ENCODE results near the gene SIN3B.
"Not testable (repeated sequence)": the region's sequence is repeated elsewhere in the genome, so short reads cannot be mapped to it uniquely, and the experiment has no call there.

The SIN3B gene

GRCh38 chr19:16829010-16829821 is at the start of gene SIN3B:
Gene SIN3B (plus strand): TSS chr19:16829398. CDS start chr19:16829421, 23 bp downstream.
- peak; percentile 74 for DNase-seq (ENCODE audit: insufficient read length, low spot score)
- no peak for FAIRE-seq
- peak; percentile 87 for TF ChIP-seq POLR2A (IDR thresholded peaks at IDR 0.05; ENCODE audit: low read depth, low read length)

DNA sequence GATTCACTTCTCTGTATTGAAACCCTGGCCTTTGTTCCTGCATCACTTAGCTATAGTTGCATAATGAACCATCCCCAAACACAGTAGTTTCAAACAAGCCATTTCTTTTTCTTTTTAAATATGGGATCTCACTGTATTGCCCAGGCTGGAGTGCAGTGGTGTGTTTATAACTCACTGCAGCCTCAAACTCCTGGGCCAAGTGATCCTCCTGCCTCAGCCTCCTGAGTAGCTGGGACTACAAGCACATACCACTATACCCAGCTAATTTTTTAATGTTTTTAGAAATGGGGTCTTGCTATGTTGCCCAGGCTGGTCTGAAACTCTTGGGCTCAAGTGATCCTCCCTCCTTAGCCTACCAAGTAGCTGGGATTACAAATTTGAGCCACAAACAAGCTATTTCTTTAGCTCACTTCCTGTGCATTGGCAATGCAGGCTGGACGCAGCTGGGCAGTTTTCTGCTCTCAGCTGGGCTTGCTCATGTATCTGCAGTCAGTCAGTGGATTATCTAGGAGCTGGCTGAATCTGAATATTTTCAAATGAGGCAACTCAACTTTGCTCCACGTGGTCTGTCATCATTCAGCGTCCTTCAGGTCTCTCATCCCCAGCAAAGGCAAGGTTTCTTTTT is 49.5 kb upstream of the SIN3B start:
- DNase-seq (ENCODE audit: insufficient read length, low spot score) = no peak
- no peak for FAIRE-seq
- no peak for TF ChIP-seq POLR2A (IDR thresholded peaks at IDR 0.05; ENCODE audit: low read depth, low read length)

GRCh38 chr19:16782719-16783118 is 46.5 kb upstream of the SIN3B start:
- DNase-seq (ENCODE audit: insufficient read length, low spot score) (no peak), FAIRE-seq (no peak)
- no peak for TF ChIP-seq POLR2A (IDR thresholded peaks at IDR 0.05; ENCODE audit: low read depth, low read length)

- FAIRE-seq = no peak
- TF ChIP-seq POLR2A (IDR thresholded peaks at IDR 0.05; ENCODE audit: low read depth, low read length) = no peak
- no peak for DNase-seq (ENCODE audit: insufficient read length, low spot score)
These were observed 40.7 kb upstream of the SIN3B start for GRCh38 chr19:16788479-16788878.

DNA sequence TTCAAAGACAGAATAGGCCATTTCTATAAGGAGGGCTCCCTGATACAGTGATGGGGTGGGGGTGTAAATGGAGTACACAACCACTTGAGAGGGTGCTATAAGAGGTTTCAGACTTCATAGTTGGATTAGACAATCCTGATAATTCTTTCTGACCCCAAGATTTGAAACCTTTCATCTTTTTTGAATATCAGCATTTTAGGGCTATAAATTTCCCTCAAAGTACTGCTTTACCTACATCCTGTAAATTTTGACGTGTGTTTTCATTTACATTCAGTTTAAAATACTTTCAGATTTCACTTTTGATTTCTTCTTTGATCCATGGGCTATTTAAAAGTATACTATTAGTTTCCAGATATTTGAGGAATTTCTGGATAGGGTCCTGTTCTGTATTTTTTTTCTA is 40.0 kb upstream of the SIN3B start:
- TF ChIP-seq POLR2A (IDR thresholded peaks at IDR 0.05; ENCODE audit: low read depth, low read length) = no peak
- FAIRE-seq (no peak), DNase-seq (ENCODE audit: insufficient read length, low spot score) (no peak)

DNA sequence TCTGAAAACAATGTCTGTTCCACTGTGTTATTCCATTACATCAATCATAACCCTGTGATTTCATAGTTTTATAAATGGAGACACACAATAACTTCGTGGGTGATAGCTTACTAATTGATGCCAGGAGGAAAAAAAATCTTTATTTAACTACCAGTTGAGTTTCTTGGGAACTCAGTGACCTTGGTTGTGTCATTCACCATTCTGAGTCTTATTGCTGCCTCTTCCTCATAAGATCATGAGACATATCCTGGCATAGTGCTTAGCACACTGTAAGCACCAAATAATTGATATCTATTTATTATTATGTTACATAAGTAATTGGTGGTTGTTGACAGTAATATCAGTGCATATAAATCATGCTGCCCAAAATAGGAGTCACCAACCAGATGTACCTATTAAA is 39.1 kb upstream of the SIN3B start:
- DNase-seq (ENCODE audit: insufficient read length, low spot score) (no peak), FAIRE-seq (no peak)

GRCh38 chr19:16791942-16792341 is 37.3 kb upstream of the SIN3B start:
- DNase-seq (ENCODE audit: insufficient read length, low spot score) (no peak), FAIRE-seq (no peak)
- no peak for TF ChIP-seq POLR2A (IDR thresholded peaks at IDR 0.05; ENCODE audit: low read depth, low read length)

More for the DNA sequence above, 39.1 kb upstream of the SIN3B start:
- TF ChIP-seq POLR2A (IDR thresholded peaks at IDR 0.05; ENCODE audit: low read depth, low read length) = no peak

DNA sequence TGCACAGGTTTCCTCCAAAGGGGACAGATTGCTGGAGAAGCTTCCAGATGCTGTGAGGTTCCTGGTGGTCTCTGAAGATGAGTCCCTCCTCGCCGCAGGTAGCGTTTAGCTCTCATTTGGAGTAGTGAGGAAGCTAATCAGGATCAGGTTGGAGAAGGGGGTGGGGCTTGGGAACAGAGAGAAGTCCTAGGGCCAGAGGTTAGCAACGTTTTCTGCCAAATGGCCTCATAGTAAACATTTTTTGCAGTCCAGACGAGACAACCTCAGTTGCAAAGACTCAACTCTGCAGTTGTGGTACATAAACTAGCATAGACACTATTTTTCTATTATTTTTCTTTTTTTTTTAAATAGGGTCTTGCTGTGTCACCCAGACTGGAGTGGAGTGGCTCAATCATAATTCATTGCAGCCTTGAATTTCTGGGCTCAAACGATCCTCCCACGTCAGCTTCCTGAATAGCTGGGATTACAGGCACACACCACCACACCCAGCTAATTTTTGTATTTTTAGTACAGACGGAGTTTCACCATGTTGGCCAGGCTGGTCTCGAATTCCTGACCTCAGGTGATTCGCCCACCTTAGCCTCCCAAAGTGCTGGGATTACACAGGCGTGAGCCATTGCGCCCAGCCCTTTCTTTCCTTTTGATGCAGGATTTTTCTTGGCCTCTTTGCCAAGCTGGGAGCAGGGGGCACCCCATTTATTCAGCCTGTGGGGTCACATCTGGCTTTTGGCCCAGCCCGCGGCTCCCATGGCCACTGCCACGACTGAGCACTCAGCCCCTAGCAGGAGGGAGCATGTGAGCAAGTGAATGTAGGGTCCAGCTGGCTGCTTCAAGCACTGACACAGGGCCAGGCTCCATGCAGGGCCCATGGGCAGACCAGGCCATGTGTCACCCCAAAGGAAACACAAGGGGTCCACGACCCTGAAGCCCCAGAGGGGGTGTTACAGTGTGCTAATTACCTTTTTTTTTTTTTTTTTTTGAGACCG is 34.4 kb upstream of the SIN3B start:
- no peak for DNase-seq (ENCODE audit: insufficient read length, low spot score)
- TF ChIP-seq POLR2A (IDR thresholded peaks at IDR 0.05; ENCODE audit: low read depth, low read length) = no peak
- no peak for FAIRE-seq

DNA sequence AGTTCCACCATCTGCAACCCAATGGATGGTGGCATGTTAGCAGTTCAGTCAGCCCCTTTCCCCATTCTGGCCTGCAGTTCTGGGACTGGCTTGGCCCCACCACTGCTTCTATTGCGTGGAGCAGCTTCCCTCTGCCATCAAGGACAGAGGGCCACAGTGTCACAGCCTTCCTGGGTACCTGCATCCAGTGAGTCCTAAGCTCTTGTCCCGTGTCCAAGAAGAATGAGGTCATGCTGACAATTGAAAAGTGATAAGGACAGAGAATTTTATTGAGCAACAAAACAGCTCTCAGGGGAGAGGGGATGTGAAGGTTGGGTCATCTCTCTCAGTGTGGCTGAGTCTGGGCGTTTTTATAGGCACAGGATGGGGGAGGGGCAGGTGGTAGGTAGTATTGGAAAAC is 33.5 kb upstream of the SIN3B start:
- no peak for TF ChIP-seq POLR2A (IDR thresholded peaks at IDR 0.05; ENCODE audit: low read depth, low read length)
- DNase-seq (ENCODE audit: insufficient read length, low spot score) = no peak
- FAIRE-seq = no peak

GRCh38 chr19:16797876-16798275 is 31.3 kb upstream of the SIN3B start:
- DNase-seq (ENCODE audit: insufficient read length, low spot score) (no peak), FAIRE-seq (no peak)
- no peak for TF ChIP-seq POLR2A (IDR thresholded peaks at IDR 0.05; ENCODE audit: low read depth, low read length)

GRCh38 chr19:16798326-16798725 is 30.9 kb upstream of the SIN3B start:
- not testable (repeated sequence) for FAIRE-seq

GRCh38 chr19:16799740-16800139 is 29.5 kb upstream of the SIN3B start:
- no peak for FAIRE-seq
- TF ChIP-seq POLR2A (IDR thresholded peaks at IDR 0.05; ENCODE audit: low read depth, low read length) = no peak

More at GRCh38 chr19:16798326-16798725, 30.9 kb upstream of the SIN3B start:
- DNase-seq (ENCODE audit: insufficient read length, low spot score) = not testable (repeated sequence)

DNA sequence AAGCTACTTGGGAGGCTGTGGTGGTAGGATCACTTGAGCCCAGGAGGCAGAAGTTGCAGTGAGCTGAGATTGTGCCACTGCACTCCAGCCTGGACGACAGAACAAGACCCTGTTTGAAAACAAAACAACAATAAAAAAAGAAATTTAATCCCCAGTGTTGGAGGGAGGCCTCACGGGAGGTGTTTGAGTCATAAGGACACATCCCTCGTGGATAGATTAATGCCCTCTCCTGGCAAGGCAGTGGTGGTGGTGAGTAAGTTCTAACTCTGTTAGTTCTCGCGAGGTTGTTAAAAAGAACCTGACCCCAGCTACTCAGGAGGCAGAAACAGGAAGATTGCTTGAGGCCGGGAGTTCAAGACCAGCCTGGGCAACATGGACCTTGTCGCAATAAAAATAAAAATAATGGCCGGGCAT is 27.6 kb upstream of the SIN3B start:
- TF ChIP-seq POLR2A (IDR thresholded peaks at IDR 0.05; ENCODE audit: low read depth, low read length) = no peak
- peak; percentile 67 for DNase-seq (ENCODE audit: insufficient read length, low spot score)
- FAIRE-seq = peak; percentile 53

More at GRCh38 chr19:16799740-16800139, 29.5 kb upstream of the SIN3B start:
- no peak for DNase-seq (ENCODE audit: insufficient read length, low spot score)

GRCh38 chr19:16804176-16804575 is 25.0 kb upstream of the SIN3B start:
- no peak for FAIRE-seq
- DNase-seq (ENCODE audit: insufficient read length, low spot score) = no peak
- no peak for TF ChIP-seq POLR2A (IDR thresholded peaks at IDR 0.05; ENCODE audit: low read depth, low read length)

All from H54 (cell line).